K562 (cell line): ENCODE data around the gene TSC22D3. TPM values are rescaled to one million over a fixed set of nuclear protein-coding genes. Genes with fewer than 3 reads are reported as not detected.

ENCODE experiments used
- ATAC-seq: fragments of 200-7000 bp; cut with Tn5 transposase; 3 replicates; pipeline ENCODE4 v1.9.1; 2020; ENCODE audit warnings: moderate library complexity
- BruUV-seq: library from RNA; stranded (reverse); fragments of 400-500 nt; replicated peaks from 2 replicates; lab custom pipeline; 2021; lab: Mats Ljungman, UMichigan
- CTCF ChIA-PET: fragments of 300-600 bp; formaldehyde crosslinking; extraction: SDS; loops from one replicate; lab custom pipeline; 2021; ENCODE audit warnings: low intra/inter-chr PET ratio; lab: Yijun Ruan, JAX
- POLR2A ChIA-PET: fragments of 300-600, 350-650 bp; sonication (Branson Sonifier 250); formaldehyde crosslinking; extraction: SDS; loops from one replicate; lab custom pipeline; 2021; ENCODE audit warnings: antibody characterized with exemption, inconsistent platforms; lab: Yijun Ruan, JAX
- DNase-seq, 4 experiments: peaks; one replicate each; pipeline versions ENCODE4 v3.0.0 to v3.0.0-alpha.2; 2011 to 2018; ENCODE audit warnings: low spot score in 3 of 4, mixed read lengths in 3 of 4; ENCODE audit errors: extremely low read depth in 1 of 4
- FAIRE-seq: peaks from 2 replicates; lab custom pipeline; 2011; peaks lifted over from hg19 to GRCh38; lab: Jason Lieb, UNC
- H2AFZ ChIP-seq: 2 replicates; pipeline ENCODE4 v1.6.0; 2011; ENCODE audit warnings: low read depth, low read length, control low read depth, inconsistent platforms
- H3K27ac ChIP-seq: fragments of 200-600 bp; 3 replicates; pipeline ENCODE4 v1.8.0; 2011; ENCODE audit warnings: low read depth, mild to moderate bottlenecking, control low read depth, inconsistent platforms, low read length, moderate library complexity, mixed read lengths; ENCODE audit errors: extremely low read depth
- H3K27me3 ChIP-seq, 2 experiments: fragments of 300-600 bp in 1 of 2; 2 replicates in 1 of 2; 3 replicates in 1 of 2; pipeline versions ENCODE4 v1.6.0 to v1.8.0; 2011; ENCODE audit warnings: inconsistent platforms in 2 of 2, low read length in 2 of 2, mild to moderate bottlenecking in 1 of 2, mixed read lengths in 1 of 2, moderate library complexity in 1 of 2; ENCODE audit not compliant: control insufficient read depth in 2 of 2, insufficient read depth in 2 of 2
- H3K36me3 ChIP-seq: fragments of 300-600 bp; 3 replicates; pipeline ENCODE4 v1.8.0; 2011; ENCODE audit warnings: mild to moderate bottlenecking, low read length, inconsistent platforms; ENCODE audit not compliant: control insufficient read depth, insufficient read depth
- H3K4me1 ChIP-seq, 2 experiments: fragments of 200-600 bp in 1 of 2; replicated peaks in 1 of 2; 2 replicates in 1 of 2; 3 replicates in 1 of 2; pipeline versions ENCODE4 v1.5.1 to v1.8.0; 2011; ENCODE audit warnings: inconsistent platforms in 2 of 2, low read length in 2 of 2, mild to moderate bottlenecking in 1 of 2, mixed read lengths in 1 of 2, moderate library complexity in 1 of 2; ENCODE audit not compliant: control insufficient read depth in 2 of 2, insufficient read depth in 2 of 2
- H3K4me2 ChIP-seq: 2 replicates; pipeline ENCODE4 v1.6.1; 2011; ENCODE audit warnings: low read length, control low read depth, inconsistent platforms, mixed read lengths; ENCODE audit not compliant: insufficient read depth
- H3K4me3 ChIP-seq: fragments of 200-600 bp; sonication (generic), shearing (Covaris generic); 2 replicates; pipeline ENCODE4 v1.5.1; 2016; ENCODE audit warnings: control low read depth, inconsistent platforms
- H3K79me2 ChIP-seq: fragments of 200-600 bp; 3 replicates; pipeline ENCODE4 v1.8.0; 2011; ENCODE audit warnings: low read length, inconsistent platforms; ENCODE audit not compliant: control insufficient read depth, insufficient read depth
- H3K9ac ChIP-seq, 2 experiments: 2 replicates each; pipeline versions ENCODE4 v1.6.0 to v1.6.1; 2011; ENCODE audit warnings: low read depth in 2 of 2, low read length in 2 of 2, control low read depth in 1 of 2, inconsistent platforms in 1 of 2, mild to moderate bottlenecking in 1 of 2, mixed read lengths in 1 of 2; ENCODE audit not compliant: insufficient read depth in 1 of 2
- H3K9me1 ChIP-seq: one replicate; pipeline ENCODE4 v1.6.0; 2011; ENCODE audit warnings: inconsistent platforms, mild to moderate bottlenecking, low read length, moderate library complexity; ENCODE audit not compliant: control insufficient read depth, insufficient read depth
- H3K9me3 ChIP-seq: replicated peaks from 2 replicates; pipeline ENCODE4 v1.5.1; 2011; ENCODE audit warnings: low read depth, low read length, inconsistent platforms; ENCODE audit not compliant: control insufficient read depth, insufficient read depth
- H4K20me1 ChIP-seq: replicated peaks from 2 replicates; pipeline ENCODE4 v1.6.1; 2011; ENCODE audit warnings: low read length, inconsistent platforms, mixed read lengths; ENCODE audit not compliant: control insufficient read depth, insufficient read depth
- MAFF ChIP-seq: IDR thresholded peaks from 2 replicates; pipeline ENCODE4 v1.6.1; 2012; ENCODE audit warnings: low read length, improper control_type of control experiment
- MTA1 ChIP-seq: fragments of 450-650 bp; IDR thresholded peaks from 2 replicates; pipeline ENCODE4 v1.6.1; 2017; ENCODE audit warnings: borderline replicate concordance
- NFIC ChIP-seq: fragments of 450-650 bp; IDR thresholded peaks from 2 replicates; pipeline ENCODE4 v1.6.1; 2017; ENCODE audit warnings: mild to moderate bottlenecking, inconsistent platforms
- TSHZ1 ChIP-seq: fragments of 250-450 bp; sonication (Bioruptor Pico); IDR thresholded peaks from 2 replicates; pipeline ENCODE4 v1.4.0; 2020; ENCODE audit warnings: mild to moderate bottlenecking, moderate library complexity
- USF1 ChIP-seq: sonication (generic); formaldehyde crosslinking; IDR thresholded peaks from 2 replicates; pipeline ENCODE4 v1.9.0; 2022; ENCODE audit warnings: mild to moderate bottlenecking, missing genetic modification reagents
- ZNF316 ChIP-seq: fragments of 450-650 bp; IDR thresholded peaks from 2 replicates; pipeline ENCODE4 v1.6.1; 2016
- WGBS: fragments of 100-300 bp; shearing (Covaris generic); methylation state at CpG from one replicate; pipeline ENCODE4 v1.1.6; 2016; ENCODE audit warnings: low coverage, mixed read lengths; ENCODE audit not compliant: insufficient coverage; ENCODE audit errors: missing lambda C conversion rate; 5-methylcytosine and 5-hydroxymethylcytosine counted together
- in situ Hi-C: fragments of 300-500 bp; cut with MboI; formaldehyde crosslinking; loops from 4 replicates; pipeline ENCODE4 v1.15.0; 2018; ENCODE audit warnings: inconsistent platforms, mixed read lengths
- intact Hi-C: fragments of 100-400 bp; cut with micrococcal nuclease; formaldehyde crosslinking; loops from 2 replicates; pipeline ENCODE4 v1.14.2; 2022
- polyA plus RNA-seq, 8 experiments: library from polyadenylated mRNA; depleted of rRNA in 4 of 8; stranded (reverse) in 5 of 8; unstranded in 3 of 8; fragments of >200 nt; fragmentation: Nextera tagmentation in 2 of 8; fragmentation: Illumina TruSeq in 1 of 8; extraction: Ambion mirVana in 2 of 8; extraction: Trizol in 1 of 8; gene quantifications; 2 replicates each; pipeline versions ENCODE4 v1.2.1 to v1.2.3, GENCODE V29; 2011 to 2014; ENCODE audit warnings: inconsistent platforms in 1 of 8, missing spikeins in 1 of 8
- total RNA-seq, 7 experiments: library from RNA; depleted of rRNA in 6 of 7; stranded (reverse); fragments of >200 nt in 6 of 7; fragmentation: Illumina TruSeq in 2 of 7; extraction: Trizol in 2 of 7; gene quantifications; 2 replicates each; pipeline versions ENCODE4 v1.2.1 to v1.2.3, GENCODE V29; 2011 to 2021; ENCODE audit warnings: low replicate concordance in 1 of 7

TSC22D3 gene
- total and polyA plus RNA-seq, 9 of the 15 experiments (the other 6 are each of a cell fraction or from before 2014, with no cell fraction given), result 0.48 to 3.0 (median 0.87) TPM

GRCh38 chrX:107723511-107723910 is 52.1 kb downstream of the TSC22D3 start:
- no peaks in the 10 kb centered on the region for H3K27me3 ChIP-seq
- H3K9ac ChIP-seq, result no peak overlapping the region
- H3K27ac ChIP-seq, result no peak overlapping the region
- ATAC-seq, result no peak
- H3K4me3 ChIP-seq, result no peak overlapping the region
- FAIRE-seq, result no peak
- BruUV-seq, result no TSS peak
- ChIA-PET CTCF (no interaction called here), POLR2A (no interaction called here)
- 36% methylated on average over 2 of the region's 4 CpGs for WGBS
- intact Hi-C loops (no loop called here), in situ Hi-C loops (no loop called here)
- H4K20me1 ChIP-seq, result no peaks in the 10 kb centered on the region
- H3K4me1 ChIP-seq, result peaks cover 6 to 34% of the 10 kb centered on the region in 2 experiments; a peak in 3 of 5 replicates
- H3K9me1 ChIP-seq, result no peaks in the 10 kb centered on the region
- no peak overlapping the region for H3K4me2 ChIP-seq
- no peak for DNase-seq
- H3K9me3 ChIP-seq, result no peaks in the 10 kb centered on the region
- H3K79me2 ChIP-seq, result no peaks in the 10 kb centered on the region
- H3K36me3 ChIP-seq, result no peaks in the 10 kb centered on the region
- H2AFZ ChIP-seq, result no peak overlapping the region
- no peak for TF ChIP-seq USF1
- TF ChIP-seq, all 486 proteins: peak for 0

GRCh38 chrX:107721966-107722707 is 53.5 kb downstream of the TSC22D3 start:
- Histone ChIP-seq H3K27me3 (no peaks in the 10 kb centered on the region), H4K20me1 (no peaks in the 10 kb centered on the region), H2AFZ (peak overlapping the region; percentile 45; the same call in 1 of the 2 replicates), H3K9me1 (no peaks in the 10 kb centered on the region), H3K4me1 (peaks cover 6 to 36% of the 10 kb centered on the region in 2 experiments; a peak in 4 of 5 replicates), H3K9me3 (no peaks in the 10 kb centered on the region), H3K27ac (no peak overlapping the region), H3K4me2 (no peak overlapping the region), H3K36me3 (no peaks in the 10 kb centered on the region), H3K9ac (no peak overlapping the region; a peak in 1 of 4 replicates), H3K79me2 (no peaks in the 10 kb centered on the region), H3K4me3 (no peak overlapping the region)
- in situ Hi-C loops, result no loop called here
- intact Hi-C loops, result no loop called here
- TF ChIP-seq ZNF316, result peak; percentile 23; the same call in 1 of the 2 replicates
- TF ChIP-seq MAFF, result 0 out of 2 replicates have a peak, but pooled peaks have one; percentile 8
- no peak for TF ChIP-seq TSHZ1 (CRISPR knock-in tag)
- TF ChIP-seq NFIC, result no peak
- TF ChIP-seq MTA1, result no peak
- FAIRE-seq (no peak), ATAC-seq (no peak), DNase-seq (no peak)
- BruUV-seq, result no TSS peak
- ChIA-PET POLR2A (interaction anchor here (1.4 kb wide), 1 partner anchor 11 kb away, joined by 6 read pairs; no protein-coding TSS in a partner anchor), CTCF (no interaction called here)
- 63% methylated on average over 3 of the region's 5 CpGs for WGBS
